GM19452 (cell line): ENCODE data around the gene SLC22A16.
"Not testable (repeated sequence)": the region's sequence is repeated elsewhere in the genome, so short reads cannot be mapped to it uniquely, and the experiment has no call there.

Experiments used
- ATAC-seq: cut with Tn5 transposase; IDR thresholded peaks from one replicate; pipeline ENCODE4 v1.9.1; 2021; ENCODE audit not compliant: unreplicated experiment

SLC22A16 gene

DNA sequence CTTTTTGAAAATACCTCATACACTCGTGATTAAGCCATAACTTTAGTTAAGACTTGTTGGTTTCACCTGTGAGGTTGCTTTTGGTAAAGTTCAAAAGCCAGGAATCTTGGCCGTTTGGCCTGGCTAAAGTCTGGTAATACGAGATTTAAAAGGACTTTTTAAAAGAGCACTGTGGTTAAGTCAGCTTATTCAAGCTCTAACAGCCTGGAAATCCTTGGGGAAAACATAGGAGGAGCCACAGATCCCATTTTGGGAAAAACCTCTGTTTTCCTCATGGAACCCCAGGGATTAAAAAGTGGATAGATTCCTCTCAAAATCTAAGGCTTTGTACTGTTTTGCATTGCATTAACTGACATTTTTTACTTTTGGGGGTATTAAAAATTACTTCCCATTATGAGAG is 13.7 kb upstream of the SLC22A16 start:
- ATAC-seq: no peak

DNA sequence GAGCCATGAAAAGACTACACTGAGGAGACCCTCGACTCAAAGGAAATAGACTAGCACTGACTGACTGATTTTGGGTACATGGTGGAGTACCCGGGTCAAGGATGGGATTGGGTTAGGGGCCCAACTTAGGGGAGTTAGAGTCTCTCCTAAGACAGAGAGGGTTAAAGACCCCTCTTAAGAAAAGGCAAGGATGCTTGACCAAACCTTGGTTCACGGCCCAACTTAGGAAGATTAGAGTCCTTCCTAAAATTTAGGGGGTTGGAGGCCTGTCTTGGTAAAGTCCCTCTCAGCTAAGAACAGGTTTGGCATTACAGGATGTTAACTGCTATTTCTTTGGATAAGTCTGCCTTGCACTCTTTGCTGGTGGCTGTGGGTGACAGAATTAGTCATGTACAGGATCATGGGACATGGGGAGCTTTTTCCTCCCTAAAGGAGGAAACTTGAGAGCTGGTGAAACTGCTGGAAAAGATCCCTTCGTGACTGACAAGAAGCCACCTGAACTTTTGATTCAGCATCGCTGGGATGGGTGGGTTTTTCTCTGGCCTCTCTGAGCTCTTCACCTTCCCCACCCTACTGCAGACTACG is 12.3 kb upstream of the SLC22A16 start:
- ATAC-seq: no peak

DNA sequence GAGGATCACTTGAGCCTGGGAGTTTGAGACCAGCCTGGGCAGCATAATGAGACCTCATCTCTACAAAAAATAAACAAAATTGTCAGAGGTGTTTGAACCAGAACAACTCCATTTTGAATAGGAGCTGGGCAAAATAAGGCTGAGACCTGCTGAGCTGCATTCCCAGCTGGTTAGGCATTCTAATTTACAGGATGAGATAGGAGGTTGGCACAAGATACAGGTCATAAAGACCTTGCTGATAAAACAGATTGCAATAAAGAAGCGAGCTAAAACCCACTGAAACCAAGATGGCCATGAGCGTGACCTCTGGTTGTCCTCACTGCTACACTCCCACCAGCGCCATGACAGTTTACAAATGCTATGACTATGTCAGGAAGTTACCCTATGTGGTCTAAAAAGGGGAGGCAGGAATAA is 11.6 kb upstream of the SLC22A16 start:
- not testable (repeated sequence) for ATAC-seq

DNA sequence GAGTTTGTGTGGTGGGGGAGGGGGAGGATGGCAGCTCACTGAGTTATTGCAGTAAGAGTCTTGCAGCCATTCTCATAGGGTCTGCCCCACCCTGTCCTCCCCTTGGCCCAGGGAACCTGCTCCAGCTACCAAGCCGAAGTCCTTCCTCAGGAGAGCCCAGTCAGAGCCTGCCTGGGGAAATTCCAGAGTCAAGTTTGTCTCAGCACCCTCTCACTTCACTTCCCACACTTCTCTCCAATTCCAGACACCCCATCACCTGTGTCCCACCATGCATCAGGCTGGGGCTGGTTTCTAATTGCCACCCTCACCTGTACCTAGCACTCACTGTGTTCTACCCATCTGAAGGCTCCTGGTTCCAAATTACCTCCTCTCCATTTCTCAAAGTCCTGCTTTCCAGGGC is 10.3 kb upstream of the SLC22A16 start:
- ATAC-seq: no peak

GRCh38 chr6:110485491-110485890 is 9.1 kb upstream of the SLC22A16 start:
- no peak for ATAC-seq

GRCh38 chr6:110484321-110484720 is 7.9 kb upstream of the SLC22A16 start:
- no peak for ATAC-seq

DNA sequence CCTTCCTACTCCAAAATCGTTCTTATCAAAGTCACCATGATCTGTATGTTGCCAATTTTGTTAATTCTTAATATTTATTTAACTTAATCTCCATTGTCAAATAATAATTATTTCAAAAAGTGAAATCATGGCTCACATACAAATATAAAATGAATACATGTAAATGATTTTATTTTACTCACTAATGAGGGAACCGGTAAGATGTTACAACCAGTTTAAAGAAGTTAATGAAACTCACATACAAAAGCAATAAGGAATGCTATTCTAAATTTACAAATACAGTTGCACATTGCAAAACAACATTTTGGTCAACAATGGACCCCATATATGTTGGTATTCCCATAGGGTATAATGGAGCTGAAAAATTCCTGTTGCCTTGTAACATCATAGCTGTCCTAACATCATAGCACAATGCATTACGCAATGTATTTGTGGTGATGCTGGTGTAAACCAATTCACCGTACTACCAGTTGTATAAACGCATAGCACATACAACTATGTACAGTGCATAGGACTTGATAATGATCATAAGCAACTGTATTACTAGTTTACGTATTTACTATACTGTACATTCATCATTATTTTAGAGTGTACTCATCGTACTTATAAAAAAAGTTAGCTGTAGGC is 6.5 kb upstream of the SLC22A16 start:
- ATAC-seq: no peak

DNA sequence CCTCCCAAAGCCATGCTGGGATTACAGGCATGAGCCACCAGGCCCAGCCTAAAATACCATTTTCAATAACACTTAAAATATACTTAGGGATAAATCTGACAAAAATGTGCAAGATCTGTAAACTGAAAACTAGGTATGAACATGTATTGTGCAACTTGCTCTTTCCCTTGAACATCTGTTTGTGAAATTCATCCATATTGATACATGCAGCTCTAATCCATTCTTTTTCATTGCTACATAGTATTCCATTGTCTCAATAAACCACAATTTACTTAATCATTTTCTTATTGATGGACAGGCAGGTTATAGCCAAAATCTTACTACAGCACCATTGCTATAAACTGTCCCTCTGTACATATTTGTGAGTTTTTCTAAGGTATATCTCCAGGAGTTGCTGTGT is 4.7 kb upstream of the SLC22A16 start:
- no peak for ATAC-seq

- ATAC-seq: no peak
Observed at GRCh38 chr6:110475066-110475653, 1.3 kb downstream of the SLC22A16 start.

- no peak for ATAC-seq
Observed at GRCh38 chr6:110474500-110474899, 1.9 kb downstream of the SLC22A16 start.

DNA sequence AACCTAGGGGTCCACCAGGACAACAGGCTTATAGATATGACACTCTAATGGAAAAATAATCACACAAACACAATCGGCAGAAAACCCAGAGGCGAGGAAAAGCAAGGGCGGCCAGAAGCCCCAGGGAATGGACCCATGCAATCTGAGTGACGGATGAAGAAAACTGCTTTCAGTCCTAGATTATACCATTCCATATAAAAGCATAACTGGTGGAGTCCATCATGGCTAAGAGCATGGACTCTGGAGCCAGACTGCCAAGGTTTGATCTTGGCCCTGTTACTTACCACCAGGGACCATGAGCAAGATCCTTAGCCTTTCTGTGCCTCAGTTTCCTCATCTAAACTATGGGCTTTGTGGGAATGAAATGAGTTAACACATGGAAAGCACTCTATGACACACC is 3.7 kb downstream of the SLC22A16 start:
- ATAC-seq: no peak

DNA sequence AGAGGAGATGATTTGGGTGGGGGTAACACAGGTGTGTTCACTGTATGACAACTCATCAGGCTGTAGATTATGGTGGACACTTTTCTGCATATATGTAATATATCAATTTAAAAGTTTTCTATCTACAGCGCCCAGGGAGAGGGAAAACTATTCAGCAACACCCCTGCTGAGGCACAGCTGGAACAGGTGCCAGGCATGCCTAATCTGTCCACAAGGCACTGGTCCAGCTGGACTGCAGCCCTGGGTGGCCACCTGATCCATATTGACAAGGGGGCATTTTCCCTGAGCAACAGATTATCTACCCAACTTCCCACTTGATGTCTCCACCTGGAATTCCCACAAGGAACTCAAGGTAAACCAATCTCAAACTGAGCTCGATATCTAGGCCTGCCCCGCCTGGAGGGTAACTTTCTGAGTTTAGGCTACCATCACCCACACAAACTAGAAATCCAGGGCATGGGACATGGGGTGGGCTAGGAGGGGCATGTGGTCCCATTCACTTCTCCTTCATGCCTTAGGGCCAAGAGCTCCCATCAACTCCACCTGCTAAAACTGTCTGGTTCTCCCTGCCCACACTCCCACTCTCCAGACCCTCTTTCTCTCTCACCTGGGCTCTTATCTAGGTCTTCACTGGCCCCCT is 4.6 kb downstream of the SLC22A16 start:
- no peak for ATAC-seq

GRCh38 chr6:110468731-110469130 is 7.7 kb downstream of the SLC22A16 start:
- no peak for ATAC-seq

GRCh38 chr6:110467566-110468140 is 8.8 kb downstream of the SLC22A16 start:
- ATAC-seq: no peak

DNA sequence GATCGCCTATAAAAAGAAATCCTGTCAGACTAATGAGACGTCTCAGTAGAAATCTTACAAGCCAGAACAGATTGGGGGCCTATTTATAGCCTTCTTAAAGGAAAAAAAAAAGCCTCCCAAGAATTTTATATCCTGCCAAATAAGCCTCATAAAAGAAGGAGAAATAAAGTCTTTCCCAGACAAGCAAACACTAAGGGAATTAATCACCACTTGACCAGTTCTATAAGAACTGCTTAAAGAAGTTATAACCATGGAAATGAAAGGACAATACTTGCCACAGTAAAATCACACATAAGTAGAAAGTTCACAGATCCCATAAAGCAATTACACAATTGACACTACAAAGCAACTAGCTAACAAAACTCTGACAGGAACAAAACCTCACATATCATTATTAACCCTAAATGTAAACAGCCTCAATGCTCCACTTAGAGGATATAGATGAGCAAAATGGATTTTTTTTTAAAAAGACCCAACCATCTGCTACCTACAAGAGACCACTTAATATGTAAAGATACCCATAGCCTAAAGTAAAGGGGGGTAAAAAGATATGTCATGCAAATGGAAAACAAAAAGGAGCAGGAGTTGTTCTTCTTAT is 13.4 kb downstream of the SLC22A16 start:
- no peak for ATAC-seq

DNA sequence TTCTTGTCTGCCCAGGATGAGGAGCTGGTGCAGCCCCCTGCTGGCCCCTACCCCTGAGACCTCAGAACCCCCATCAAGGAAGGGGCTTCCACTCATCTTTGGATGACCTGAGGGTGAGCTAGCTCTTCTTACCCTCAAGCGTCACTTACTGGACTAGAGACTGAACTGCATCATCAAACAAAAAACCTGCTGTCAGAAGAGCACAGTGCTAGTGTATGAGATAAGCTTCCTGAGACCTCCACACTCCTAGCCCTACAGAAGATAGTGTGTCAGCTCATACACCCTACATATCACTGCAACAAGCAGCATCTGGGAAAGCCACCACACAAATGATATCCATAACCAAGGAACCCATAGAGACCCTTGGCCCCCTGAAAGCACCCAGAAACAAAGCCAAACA is 15.0 kb downstream of the SLC22A16 start:
- ATAC-seq: no peak

- ATAC-seq: no peak
Observed at GRCh38 chr6:110459137-110459536, 17.3 kb downstream of the SLC22A16 start.

DNA sequence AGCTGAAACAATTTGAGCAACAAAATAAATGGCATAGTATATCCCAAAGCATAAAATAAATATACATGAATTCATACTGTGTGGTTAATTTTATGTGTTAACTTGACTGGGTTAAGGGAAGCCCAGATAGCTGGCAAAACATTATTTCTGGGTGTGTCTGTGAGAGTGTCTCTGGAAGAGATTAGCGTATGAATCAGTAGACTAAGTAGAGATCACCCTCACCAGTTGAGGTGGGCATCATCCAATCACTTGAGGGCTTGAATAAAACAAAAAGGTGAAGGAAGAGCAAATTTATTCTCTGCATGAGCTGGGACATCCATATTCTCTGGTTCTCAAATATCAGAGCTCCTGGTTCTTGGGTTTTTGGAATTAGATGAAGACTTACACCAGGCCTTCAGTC is 17.9 kb downstream of the SLC22A16 start:
- no peak for ATAC-seq

DNA sequence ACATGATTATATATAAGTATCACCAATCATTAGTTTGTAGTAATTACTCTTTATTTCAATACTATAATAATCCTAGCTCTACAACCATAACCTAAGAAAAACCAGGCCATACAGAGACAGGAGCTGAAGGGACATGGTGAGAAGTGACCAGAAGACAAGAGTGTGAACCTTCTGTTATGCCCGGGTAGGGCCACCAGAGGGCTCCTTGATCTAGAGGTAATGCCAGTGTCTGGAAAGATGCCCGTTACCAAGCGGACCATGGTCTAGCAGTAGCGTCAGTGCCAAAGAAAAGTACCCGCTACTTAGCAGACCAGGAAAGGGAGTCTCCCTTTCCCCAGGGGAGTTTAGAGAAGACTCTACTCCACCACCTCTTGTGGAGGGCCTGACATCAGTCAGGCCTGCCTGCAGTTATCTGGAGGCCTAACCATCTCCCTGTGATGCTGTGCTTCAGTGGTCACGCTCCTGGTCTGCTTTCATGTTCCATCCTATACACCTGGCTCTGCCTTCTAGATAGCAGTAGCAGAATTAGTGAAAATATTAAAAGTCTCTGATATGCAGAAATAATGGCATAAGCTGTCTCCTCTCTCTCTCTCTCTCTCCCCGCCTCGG is 18.7 kb downstream of the SLC22A16 start:
- not testable (repeated sequence) for ATAC-seq

DNA sequence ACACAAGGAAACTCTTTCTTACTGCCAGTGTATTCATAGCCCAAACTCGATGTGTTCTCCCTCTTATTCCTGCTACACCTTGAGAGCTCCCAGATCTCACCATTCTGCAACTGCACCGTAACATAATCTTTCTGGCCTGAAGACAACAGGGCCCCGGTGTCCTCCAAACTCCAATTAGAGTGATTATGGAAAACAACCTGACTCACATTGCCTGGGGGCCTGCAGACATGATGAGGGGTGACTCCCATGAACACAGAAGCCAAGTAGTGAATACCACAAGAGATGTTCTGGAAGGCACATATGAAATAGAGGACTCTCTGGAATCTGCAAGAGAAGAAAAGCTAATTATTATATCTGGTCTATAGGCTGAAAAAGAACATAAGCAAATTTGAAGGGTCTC is 19.7 kb downstream of the SLC22A16 start:
- ATAC-seq: no peak

DNA sequence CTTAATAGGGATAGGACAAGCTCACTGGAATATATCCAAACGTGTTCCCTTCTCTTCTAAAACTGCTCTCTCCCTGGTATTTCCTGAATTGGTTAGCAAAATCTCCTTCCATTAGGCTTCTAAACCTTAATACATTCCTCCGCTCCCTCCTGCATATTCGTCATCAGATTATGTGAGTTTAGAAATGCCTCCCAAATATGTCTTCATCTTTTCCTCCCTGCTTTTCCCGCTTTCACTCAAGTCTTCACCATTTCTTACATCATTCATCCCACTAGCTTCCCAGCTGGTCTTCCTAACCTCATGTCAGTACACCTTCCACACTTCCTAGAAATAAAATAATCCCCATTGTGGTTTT is 26.9 kb downstream of the SLC22A16 start:
- no peak for ATAC-seq
